Lower lobe of right lung (tissue), 2 donors: ENCODE results near the gene PMS1. TPM values are rescaled to one million over a fixed set of nuclear protein-coding genes. Genes with fewer than 3 reads are reported as not detected.

ENCODE experiments used
- ATAC-seq, 2 donors: fragments of 200-7000 bp; cut with Tn5 transposase; one replicate each; pipeline ENCODE4 v1.9.1; 2020 to 2022; ENCODE audit warnings: mild to moderate bottlenecking in 2 of 2, moderate library complexity in 2 of 2
- DNase-seq: peaks from one replicate; pipeline ENCODE4 v3.0.0-alpha.2; 2020
- H3K27ac ChIP-seq: fragments of 200-600 bp; one replicate; pipeline ENCODE4 v1.8.0; 2022
- H3K27me3 ChIP-seq: fragments of 200-600 bp; one replicate; pipeline ENCODE4 v1.8.0; 2022; ENCODE audit warnings: low read depth
- H3K36me3 ChIP-seq: fragments of 200-600 bp; one replicate; pipeline ENCODE4 v1.8.0; 2022; ENCODE audit warnings: mild to moderate bottlenecking
- H3K4me1 ChIP-seq: fragments of 200-600 bp; one replicate; pipeline ENCODE4 v1.8.0; 2022
- H3K4me3 ChIP-seq: fragments of 200-600 bp; one replicate; pipeline ENCODE4 v1.8.0; 2022; ENCODE audit warnings: mild to moderate bottlenecking
- H3K9me3 ChIP-seq: fragments of 200-600 bp; one replicate; pipeline ENCODE4 v1.8.0; 2022
- intact Hi-C: fragments of 100-400 bp; cut with DNase I; formaldehyde crosslinking; loops from one replicate; pipeline ENCODE4 v1.11.0; 2022
- total RNA-seq: library from RNA; stranded (reverse); fragmentation: NEBNext Ultra II Directional; extraction: Animal tissue kit (Norgen Biotek cat#: 25700); gene quantifications from one replicate; pipeline ENCODE4 v1.2.1, GENCODE V29; 2021
- TF ChIP-seq, protein P1 (sequence below): fragments of 200-600 bp; IDR thresholded peaks from one replicate; pipeline ENCODE4 v1.8.0; 2022; ENCODE audit warnings: antibody characterized with exemption, mild to moderate bottlenecking
- donor health status: DM: no; HTN: yes; CAD: no; lungs with severe emphysema.

PMS1 gene
- total RNA-seq, 1 donor from 2014 or later = 21.7 TPM

DNA sequence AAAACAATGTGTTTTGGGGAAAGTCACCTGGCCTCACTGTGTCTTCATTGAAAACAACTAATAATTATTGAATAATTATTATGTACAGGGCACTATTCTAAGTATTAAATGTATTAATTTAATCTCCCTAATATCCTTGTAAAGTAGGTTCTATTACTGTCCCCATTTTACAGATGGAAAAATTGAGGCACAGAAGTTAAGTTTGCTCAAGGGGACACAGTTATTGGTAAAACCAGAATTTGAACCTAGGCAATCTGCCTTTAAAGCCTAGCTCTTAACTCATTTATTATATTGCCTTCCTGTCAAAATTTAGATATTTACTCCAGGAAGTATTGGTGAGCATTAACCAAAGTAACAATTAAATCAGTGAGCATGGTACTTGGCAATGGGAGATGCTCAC, 84.6 kb downstream of the PMS1 start:
- no peak overlapping the region for H3K4me3 ChIP-seq
- no peaks in the 10 kb centered on the region for H3K4me1 ChIP-seq
- H3K27ac ChIP-seq = no peak overlapping the region
- H3K27me3 ChIP-seq = no peaks in the 10 kb centered on the region
- TF ChIP-seq, protein P1, sequence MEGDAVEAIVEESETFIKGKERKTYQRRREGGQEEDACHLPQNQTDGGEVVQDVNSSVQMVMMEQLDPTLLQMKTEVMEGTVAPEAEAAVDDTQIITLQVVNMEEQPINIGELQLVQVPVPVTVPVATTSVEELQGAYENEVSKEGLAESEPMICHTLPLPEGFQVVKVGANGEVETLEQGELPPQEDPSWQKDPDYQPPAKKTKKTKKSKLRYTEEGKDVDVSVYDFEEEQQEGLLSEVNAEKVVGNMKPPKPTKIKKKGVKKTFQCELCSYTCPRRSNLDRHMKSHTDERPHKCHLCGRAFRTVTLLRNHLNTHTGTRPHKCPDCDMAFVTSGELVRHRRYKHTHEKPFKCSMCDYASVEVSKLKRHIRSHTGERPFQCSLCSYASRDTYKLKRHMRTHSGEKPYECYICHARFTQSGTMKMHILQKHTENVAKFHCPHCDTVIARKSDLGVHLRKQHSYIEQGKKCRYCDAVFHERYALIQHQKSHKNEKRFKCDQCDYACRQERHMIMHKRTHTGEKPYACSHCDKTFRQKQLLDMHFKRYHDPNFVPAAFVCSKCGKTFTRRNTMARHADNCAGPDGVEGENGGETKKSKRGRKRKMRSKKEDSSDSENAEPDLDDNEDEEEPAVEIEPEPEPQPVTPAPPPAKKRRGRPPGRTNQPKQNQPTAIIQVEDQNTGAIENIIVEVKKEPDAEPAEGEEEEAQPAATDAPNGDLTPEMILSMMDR = no peak
- intact Hi-C loops = no loop called here
- no peak for DNase-seq
- no peaks in the 10 kb centered on the region for H3K9me3 ChIP-seq
- H3K36me3 ChIP-seq = peaks cover 19% of the 10 kb centered on the region
- ATAC-seq = no peak

GRCh38 chr2:189870381-189871085, 86.3 kb downstream of the PMS1 start:
- ATAC-seq (no peak), DNase-seq (no peak)
- no peaks in the 10 kb centered on the region for H3K9me3 ChIP-seq
- peaks cover 6% of the 10 kb centered on the region for H3K36me3 ChIP-seq
- intact Hi-C loops = no loop called here
- TF ChIP-seq, protein P1 = no peak
- no peaks in the 10 kb centered on the region for H3K4me1 ChIP-seq
- no peak overlapping the region for H3K4me3 ChIP-seq
- peak overlapping the region; percentile 8 for H3K27ac ChIP-seq
- no peaks in the 10 kb centered on the region for H3K27me3 ChIP-seq

DNA sequence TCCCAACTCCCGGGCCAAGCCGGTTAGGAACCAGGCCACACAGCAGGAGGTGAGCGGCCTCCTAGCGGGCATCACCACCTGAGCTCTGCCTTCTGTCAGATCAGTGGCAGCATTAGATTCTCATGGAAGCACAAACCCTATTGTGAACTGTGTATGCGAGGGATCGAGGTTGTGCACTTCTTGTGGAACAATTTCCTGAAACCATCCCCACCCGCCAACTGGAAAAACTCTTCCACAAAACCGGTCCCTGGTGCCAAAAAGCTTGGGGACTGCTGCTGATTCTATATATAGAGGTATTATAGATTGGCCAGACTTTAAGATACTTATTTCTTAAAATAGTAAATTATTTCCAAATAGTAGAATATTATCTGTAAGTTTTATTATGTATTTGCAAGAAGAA, 89.4 kb downstream of the PMS1 start:
- Histone ChIP-seq H3K9me3 (no peaks in the 10 kb centered on the region), H3K4me3 (no peak overlapping the region), H3K36me3 (no peaks in the 10 kb centered on the region)

GRCh38 chr2:189874586-189875320, 90.5 kb downstream of the PMS1 start:
- no peaks in the 10 kb centered on the region for H3K36me3 ChIP-seq
- no peaks in the 10 kb centered on the region for H3K27me3 ChIP-seq
- H3K4me3 ChIP-seq = no peak overlapping the region
- peak overlapping the region; percentile 12 for H3K27ac ChIP-seq
- H3K4me1 ChIP-seq = no peaks in the 10 kb centered on the region
- intact Hi-C loops = no loop called here
- ATAC-seq (peak in 1 of 2 donors; percentile 49), DNase-seq (no peak)
- TF ChIP-seq, protein P1 = no peak
- H3K9me3 ChIP-seq = no peaks in the 10 kb centered on the region

More for the DNA sequence above, 89.4 kb downstream of the PMS1 start:
- Histone ChIP-seq H3K27me3 (no peaks in the 10 kb centered on the region), H3K27ac (no peak overlapping the region), H3K4me1 (no peaks in the 10 kb centered on the region)
- TF ChIP-seq, protein P1 = no peak
- DNase-seq (no peak), ATAC-seq (no peak)
- intact Hi-C loops = no loop called here

DNA sequence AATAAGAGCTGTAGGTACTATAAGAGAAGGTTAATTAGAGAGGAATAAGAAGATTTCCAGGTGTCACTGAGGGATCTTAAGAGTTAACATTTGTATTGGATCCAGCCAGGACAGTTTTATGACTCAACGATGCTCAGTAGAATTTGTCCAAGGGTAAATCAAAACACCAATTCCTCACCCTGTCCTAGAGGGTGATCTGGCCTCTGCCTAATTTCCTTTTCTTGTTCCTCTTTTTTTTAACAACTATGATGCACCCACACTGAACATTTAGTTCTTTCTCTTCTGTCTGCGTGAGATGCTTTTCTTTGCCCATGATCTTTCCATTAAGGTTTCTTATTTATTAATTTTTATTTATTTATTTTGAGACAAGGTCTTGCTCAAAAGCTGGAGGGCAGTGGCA, 92.0 kb downstream of the PMS1 start:
- ATAC-seq = peak; percentile 59 to 63
- H3K36me3 ChIP-seq = no peaks in the 10 kb centered on the region
- H3K4me3 ChIP-seq = no peak overlapping the region
- H3K9me3 ChIP-seq = no peaks in the 10 kb centered on the region
- TF ChIP-seq, protein P1 = no peak
- intact Hi-C loops = no loop called here
- H3K27me3 ChIP-seq = no peaks in the 10 kb centered on the region
- DNase-seq = no peak
- H3K4me1 ChIP-seq = no peaks in the 10 kb centered on the region
- no peak overlapping the region for H3K27ac ChIP-seq
